GM15510 (cell line): ENCODE measurements around the gene FBXO24.

Source experiments
- POLR2A ChIP-seq: IDR thresholded peaks from 3 replicates; pipeline ENCODE4 v1.6.1; 2011; ENCODE audit warnings: borderline replicate concordance; ENCODE audit not compliant: insufficient read length; ENCODE audit errors: extremely low read depth

FBXO24 gene

DNA sequence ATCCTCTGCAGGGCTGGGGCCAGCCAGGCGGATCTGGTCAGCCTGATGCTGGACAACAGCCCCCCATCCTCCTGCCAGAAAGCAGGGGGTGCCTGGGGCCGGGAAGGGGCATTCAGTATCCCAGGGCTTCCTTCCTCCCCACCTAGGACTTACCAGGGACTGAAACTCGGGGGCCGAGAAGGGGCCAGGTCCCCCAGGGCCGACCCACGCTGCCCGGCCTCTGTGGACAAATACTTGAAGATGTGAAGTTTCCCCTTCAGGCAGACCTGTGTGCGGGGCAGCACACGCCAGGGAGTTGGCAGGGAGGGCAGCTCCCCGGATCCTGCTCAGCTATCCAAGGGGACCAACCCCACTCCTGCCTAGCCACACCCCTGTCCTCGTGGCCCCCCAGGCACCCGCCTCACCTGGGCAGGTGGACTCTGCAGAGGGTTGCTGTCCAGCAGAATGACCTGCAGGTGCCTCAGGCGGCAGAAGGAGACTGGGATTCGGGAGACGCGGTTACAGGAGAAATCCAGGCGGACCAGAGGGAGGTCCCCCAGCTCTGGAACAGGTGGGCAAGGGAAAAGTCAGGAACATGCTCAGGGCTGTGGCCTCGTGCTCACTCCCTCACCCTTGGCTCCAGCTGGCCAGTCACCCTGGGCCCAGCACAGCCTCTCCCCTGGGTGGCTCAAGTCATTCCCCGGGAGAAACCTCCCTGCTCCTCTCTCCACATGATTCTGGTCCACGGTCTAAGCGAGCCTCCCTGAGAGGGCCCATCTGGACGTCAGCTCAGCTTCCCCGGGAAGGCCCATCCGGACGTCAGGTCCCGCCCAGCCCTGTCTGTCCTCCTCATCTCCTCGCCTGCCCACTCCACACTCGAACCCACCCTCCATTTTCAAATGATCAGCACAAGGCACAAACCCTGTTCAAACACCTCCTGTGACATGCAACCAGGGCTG, 7.6 kb upstream of the FBXO24 start:
- no peak for TF ChIP-seq POLR2A

DNA sequence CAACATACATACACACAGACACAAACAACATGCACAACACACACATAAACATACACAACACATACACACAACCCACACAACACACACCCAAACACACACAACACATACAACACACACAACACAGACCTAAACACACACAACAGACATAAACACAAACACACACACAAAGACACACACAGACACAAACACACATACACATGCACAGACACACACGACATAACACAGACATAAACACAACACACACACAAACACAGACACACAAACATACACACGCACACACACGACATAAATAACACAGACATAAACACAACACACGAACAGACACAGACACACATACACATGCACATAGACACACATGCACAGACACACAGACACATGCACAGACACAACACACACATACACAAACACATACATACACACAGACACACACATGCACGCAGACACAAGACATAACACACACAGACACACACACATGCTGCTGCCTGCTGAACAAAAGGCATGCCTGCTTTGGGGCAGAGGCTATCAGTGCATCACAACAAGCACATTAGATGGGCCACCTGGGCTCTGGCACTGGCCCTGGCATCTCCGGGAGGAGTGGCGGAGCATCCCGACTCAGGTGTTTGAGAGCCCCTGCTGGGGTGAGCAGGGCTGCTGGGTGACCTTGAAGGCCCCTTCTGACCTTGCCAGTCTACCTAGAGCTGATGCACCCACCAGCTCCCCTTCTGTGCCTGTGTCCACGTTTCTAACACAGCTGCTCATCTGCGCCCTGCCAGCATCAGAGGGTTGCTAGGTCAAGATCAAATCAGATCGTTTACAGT, 5.5 kb upstream of the FBXO24 start:
- no peak for TF ChIP-seq POLR2A

DNA sequence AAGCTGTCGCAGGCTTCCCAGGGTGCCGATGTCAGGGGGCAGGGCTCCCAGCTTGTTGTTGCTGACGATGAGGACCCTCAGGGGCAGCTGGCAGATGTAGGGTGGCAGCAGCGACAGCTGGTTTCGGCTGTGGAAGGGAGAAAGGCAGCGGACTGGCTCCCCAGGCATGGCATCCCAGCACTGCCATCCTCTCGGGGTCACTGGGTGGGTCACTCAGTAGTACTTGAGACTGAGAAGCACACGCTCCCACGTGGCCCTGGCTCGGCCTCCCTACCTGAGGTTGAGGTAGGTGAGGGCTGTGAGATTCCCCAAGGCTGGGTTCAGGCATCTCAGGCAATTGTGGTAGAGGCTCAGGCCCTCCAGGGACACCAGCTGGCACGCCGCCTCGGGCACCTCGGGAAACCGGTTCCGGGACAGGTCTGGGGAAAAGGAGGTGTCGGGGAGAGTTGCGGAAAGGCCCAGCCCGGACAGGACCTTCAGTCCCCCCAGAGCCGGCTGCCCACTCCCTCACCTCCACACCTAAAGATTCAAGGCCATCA, 4.0 kb upstream of the FBXO24 start:
- TF ChIP-seq POLR2A, result no peak

DNA sequence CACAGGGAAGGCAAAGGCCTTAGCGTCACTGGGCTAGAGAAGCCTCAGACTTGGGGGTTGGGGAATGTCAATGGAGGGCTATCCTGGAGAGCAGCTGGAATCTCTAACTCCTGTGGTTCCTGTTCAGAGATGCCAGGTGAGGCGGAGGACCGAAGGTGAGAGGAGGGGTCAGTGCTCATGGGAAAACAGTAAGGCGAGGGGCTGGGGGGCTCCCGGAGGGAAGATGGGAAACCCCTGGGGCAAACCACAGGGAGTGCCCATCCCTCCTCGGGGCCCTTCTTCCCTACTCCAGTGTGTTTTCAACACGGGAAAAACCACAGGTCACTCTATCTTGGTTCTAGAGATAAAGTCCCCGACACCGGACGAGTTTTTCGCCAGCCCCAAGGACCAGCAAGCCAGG, 3.5 kb upstream of the FBXO24 start:
- TF ChIP-seq POLR2A, result no peak

DNA sequence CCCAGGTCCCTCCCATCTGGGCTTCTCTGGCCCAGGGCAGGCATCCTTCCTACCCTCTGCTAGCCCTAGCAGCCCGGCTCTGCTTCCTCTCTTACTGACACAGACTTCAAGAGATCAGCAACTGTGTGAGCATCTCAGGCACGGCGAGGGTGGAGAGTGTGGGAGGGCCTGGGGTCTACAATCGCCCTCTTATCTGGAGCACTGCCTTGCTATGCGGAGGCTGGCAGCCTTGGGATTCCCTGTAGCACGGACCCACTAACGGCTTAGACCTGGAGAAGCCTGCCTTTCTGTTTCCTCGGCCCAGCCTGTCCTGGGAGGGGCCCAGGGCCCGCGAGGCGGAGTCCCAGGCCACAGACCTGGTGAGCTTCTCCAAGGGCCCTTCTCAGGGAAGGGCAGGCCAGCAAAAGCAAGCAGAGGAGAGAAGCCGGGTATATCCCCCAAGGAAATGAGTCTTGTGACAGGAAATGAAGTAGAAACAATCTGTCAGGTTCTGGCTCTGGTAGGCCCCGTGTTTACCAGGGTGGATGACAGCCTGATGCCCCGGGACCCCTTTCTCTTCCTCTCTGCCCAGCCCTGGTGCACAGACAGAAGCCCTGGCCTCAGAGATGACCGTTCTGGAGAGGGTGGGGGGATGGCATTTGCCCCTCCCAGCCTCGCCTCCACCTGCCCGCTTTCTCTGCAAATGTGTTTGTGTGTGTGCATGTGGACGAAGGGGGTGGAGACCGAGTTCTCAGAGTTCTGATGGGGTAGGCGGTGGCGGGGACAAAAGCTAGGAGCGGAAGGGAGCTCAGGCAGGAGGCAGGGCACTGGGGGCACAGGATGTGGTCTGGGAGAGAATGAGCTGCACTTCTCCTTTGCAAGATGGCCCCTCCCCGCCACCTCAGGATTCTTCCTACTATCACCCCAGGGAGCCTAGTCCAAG, 2.7 kb upstream of the FBXO24 start:
- TF ChIP-seq POLR2A, result no peak

DNA sequence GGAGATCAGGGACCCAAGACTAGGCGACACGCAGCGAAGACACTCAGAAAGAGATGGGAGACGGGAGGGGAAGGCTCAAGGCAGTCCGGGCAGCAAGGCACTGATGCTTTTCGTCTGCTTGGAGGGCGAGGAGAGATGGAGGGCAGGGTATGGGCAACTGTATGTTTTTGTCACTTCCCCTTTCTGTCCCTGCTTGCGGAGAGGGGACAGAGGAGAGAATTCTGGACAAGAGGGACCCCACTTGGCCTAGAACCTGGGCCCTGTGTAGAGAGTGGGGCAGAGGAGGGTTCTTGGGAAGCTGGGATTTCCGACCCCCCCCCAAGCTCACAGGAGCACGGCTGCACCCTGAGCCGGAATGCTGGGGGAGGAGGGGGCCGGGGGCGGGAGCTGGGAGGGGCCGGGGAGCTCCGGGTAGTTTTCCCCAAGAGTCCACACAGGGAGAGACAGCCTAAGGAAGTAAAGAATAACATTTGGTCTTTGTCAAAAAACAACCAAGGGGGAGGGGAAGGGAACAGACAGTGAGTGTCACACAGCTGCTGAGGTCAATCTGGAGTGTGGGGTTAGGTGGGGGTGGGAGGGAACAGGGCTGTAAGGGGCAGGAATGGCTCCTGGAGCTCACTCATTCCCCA, 2.0 kb upstream of the FBXO24 start:
- TF ChIP-seq POLR2A, result peak; percentile 21

DNA sequence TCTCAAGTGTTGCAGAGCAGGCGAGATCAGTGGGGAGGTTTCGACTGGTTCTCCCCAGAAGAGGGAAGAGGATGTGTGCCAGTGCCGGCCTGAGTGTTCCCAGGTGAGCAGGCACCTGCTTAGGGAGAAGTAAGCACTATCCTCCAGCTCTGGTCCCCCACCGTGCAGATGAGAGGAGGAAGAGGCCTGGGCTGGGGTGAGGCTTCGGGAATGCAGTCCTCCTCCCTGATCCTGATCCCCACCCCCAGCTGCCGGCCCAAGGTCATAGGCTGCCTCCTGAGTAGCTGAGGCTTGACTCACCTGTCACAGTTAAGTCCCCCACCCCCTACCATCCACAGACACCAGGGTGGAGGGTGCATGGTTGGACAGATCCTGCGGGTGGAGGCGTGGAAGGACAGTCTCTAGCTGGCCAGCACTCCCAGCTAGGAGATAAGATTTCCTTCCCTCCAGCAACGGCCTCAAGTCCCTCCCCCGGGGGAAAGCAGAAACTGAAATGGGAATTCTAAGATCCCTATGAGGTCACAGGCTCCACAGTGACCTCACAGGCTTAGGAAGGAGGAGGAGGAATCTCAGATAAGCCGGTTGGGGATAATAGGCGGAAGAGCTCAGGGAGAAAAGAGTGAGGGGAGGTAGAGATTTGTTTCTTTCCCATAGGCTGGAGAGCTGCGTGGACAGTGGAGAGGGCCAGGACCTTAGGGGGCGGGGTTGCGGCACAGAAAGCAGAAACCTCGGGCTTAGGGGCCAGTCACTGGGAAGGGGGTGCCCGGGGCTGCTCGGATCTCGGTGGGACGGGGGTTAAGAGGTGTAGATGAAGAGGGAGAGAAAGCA, 1.2 kb upstream of the FBXO24 start:
- TF ChIP-seq POLR2A, result no peak

DNA sequence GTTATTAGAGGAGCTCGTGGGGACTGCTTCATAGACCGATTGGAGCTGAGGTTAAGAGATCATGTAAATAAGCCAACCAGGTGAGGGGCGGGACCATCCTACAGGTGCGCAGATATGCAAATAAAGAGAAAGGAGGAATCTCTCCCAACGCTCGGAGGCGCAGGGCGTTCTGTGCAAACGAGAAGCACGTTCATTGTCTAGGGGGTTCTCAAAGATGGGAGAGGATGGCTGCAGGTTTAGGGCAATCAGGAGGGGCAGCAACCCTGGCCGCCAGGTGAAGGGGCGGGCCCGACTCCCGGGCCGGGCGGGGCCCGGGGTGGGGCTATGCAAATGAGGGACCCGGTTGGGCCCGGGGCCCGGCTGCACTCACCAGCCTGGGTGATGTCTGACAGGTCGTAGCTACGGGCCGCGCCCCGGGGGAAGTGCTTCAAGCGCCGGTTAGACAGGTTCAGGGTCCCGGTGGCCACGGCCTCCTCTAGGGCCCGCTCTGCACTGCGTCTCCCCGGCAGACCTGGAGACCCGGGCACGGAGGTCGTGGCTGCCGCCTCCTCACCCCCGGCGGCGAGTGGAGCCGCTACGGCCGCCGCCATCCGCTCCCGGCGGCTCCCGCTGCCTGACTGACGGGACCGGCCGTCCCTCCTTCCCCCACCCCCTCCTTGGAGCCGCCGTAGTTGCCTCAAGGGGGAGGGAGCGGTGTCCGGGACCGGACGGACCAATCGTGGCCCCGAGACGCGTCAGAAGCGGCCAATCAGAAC, 440 bp upstream of the FBXO24 start, which contains the start of gene LRCH4:
Gene LRCH4, minus strand, starts transcription at position 619 of the 755 bp plus-strand sequence. Its CDS starts 29 bp downstream, at position 590.
- peak; percentile 97 for TF ChIP-seq POLR2A

DNA sequence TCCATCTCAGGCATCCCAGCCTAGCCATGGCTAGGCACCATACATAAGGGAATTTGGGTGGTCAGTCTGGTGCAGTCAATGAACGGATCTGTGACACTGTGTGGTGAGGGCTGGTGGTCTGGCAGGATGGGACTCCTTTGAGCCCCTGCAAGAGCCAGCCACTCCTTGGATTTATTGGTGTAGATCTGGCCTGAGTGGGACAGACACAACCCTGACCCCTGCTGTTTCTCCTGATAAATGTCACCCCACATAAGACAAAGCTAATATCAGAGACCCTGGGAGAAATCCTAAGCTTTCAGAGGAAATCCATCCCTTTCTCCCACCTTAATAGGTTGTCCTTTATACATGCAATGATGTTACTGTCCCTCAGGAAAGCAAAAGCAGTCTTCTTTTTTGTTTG, 2.3 kb downstream of the FBXO24 start:
- no peak for TF ChIP-seq POLR2A

DNA sequence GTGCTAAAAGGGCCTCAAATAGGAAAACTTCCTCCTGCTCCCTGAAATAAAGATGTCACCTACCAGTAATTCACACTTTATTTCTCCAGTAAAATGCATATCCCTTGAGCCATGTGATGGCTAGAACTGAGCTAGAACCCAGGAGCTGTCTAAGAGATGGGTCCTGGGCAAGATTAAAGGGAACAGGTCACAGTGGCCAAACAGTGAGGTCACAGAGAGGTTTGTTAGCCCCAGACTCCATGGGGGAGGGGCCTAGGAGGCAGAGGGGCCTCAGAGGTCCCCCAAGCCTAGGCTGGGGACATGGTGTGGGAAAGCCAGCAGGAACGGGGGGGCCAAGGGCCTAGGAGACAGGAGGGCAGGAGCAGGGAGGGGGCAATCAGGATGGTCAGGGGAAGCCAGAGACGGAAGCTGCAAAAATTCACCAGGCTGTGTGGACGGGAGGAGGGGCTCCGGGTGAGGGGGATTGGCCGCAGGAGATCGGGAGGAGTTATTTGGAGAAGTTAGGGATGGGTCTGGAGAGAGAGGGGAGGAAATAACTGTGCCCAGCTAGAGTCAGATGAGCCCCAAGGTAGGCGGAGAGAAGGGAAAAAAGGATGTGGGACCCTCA, 3.3 kb downstream of the FBXO24 start:
- no peak for TF ChIP-seq POLR2A

DNA sequence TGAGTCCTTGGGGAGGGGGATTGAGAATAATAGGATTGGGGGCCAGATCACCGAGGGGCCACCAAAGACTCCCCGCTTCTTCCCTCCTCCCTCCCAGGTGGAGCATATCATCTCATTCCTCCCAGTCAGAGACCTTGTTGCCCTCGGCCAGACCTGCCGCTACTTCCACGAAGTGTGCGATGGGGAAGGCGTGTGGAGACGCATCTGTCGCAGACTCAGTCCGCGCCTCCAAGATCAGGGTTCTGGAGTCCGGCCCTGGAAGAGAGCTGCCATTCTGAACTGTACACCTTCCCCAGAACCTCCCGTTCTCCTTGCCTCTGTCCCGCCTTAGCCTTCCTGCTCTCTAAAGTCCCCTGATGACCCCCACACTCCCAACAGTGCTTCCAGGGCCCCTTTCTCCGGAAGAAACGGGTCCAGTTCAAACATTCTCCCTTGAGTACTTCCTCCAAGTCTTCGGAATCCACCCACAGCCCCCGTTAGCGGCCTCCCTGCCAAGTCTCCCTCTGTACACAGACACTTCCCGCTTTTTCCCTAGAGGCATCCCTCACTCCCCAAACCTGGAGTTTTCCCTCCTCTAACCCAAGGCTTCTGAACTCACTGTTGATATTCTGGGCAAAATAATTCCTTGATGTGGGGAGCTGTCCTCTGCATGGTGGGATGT, 4.1 kb downstream of the FBXO24 start:
- TF ChIP-seq POLR2A, result no peak

DNA sequence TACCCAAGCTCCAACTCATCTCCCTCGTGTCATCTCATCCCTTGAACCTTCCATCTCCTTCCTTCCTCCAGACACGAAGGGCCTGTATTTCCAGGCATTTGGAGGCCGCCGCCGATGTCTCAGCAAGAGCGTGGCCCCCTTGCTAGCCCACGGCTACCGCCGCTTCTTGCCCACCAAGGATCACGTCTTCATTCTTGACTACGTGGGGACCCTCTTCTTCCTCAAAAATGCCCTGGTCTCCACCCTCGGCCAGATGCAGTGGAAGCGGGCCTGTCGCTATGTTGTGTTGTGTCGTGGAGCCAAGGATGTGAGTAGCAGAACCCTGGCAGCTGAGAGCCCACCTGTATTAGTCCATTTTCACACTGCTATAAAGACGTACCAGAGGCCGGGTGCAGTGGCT, 5.5 kb downstream of the FBXO24 start:
- no peak for TF ChIP-seq POLR2A

DNA sequence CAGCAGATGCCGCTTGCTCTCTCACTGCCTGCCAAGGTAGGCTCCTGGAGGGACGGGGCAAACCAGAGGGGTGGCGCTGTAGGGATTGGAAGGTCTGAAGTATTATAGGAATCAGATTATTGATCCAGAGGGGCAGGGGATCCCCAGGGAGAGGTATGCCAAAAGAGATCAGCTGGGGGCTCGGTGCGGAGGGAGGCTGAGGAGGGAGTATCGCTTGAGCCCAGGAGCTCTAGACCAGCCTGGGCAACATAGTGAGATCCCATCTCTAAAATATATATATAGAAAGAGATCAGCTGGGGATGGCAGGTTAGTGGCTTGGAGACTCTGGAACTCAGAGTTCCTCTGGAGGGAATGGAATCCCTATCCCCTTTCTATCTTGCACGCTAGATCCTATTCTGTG, 9.1 kb downstream of the FBXO24 start:
- TF ChIP-seq POLR2A, result no peak
